Right atrium auricular region (tissue), 2 donors: Measurements from ENCODE around the gene DUS2. TPM values are rescaled to one million over a fixed set of nuclear protein-coding genes. Genes with fewer than 3 reads are reported as not detected.
"Not testable (repeated sequence)": the region's sequence is repeated elsewhere in the genome, so short reads cannot be mapped to it uniquely, and the experiment has no call there.

ENCODE experiments used
- DNase-seq: peaks from one replicate; pipeline ENCODE4 v3.0.0-alpha.2; 2019; ENCODE audit warnings: low spot score
- H3K27ac ChIP-seq, 2 donors: fragments of 200-600 bp; sonication (generic); 1 replicate in 1 of 2; 2 replicates in 1 of 2; pipeline ENCODE4 v1.5.1; 2016 to 2019
- H3K27me3 ChIP-seq, 2 donors: fragments of 200-600 bp; sonication (generic); one replicate each; pipeline versions ENCODE4 v1.5.1 to v1.6.0; 2017 to 2019
- H3K36me3 ChIP-seq: fragments of 200-600 bp; sonication (generic); one replicate; pipeline ENCODE4 v1.5.1; 2016
- H3K4me1 ChIP-seq, 2 donors: fragments of 200-600 bp; sonication (generic); one replicate each; pipeline versions ENCODE4 v1.5.1 to v1.6.0; 2017 to 2019
- H3K4me3 ChIP-seq, 2 donors: fragments of 200-600 bp; sonication (generic); 1 replicate in 1 of 2; 2 replicates in 1 of 2; pipeline ENCODE4 v1.5.1; 2017 to 2019; ENCODE audit warnings: mild to moderate bottlenecking in 1 of 2, moderate library complexity in 1 of 2
- H3K9me3 ChIP-seq, 2 donors: fragments of 200-600 bp; sonication (generic); one replicate each; pipeline ENCODE4 v1.5.1; 2019
- total RNA-seq, 2 donors: library from RNA; depleted of rRNA; stranded (reverse); fragments of >200 nt; gene quantifications; one replicate each; pipeline ENCODE4 v1.1.0, GENCODE V29; 2016
- TF ChIP-seq, protein P1 (sequence below), 2 donors: fragments of 200-600 bp; sonication (generic); IDR thresholded peaks; one replicate each; pipeline ENCODE4 v1.5.1; 2019; ENCODE audit warnings: antibody characterized with exemption in 2 of 2

The DUS2 gene
- total RNA-seq, 2 donors from 2014 or later = 4.5 to 4.9 TPM

DNA sequence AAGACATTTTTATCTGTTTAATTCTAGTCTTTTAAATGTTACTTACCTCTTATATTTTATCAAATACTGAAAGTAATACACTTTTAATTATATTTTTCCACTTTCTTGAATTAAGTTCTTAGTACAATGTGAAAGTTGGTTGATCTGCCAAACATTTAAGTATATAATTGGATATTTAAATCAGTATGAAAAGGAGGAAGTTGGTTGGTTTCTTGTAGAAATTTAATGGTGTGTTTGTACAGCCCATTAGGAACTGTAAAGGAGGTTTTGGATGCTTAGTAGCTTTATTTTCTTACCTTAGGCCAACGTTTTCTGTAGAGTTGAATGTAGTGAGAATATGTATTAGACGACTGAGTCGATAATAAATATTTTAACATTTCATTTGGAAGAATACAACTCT is 67.4 kb downstream of the DUS2 start:
- no peaks in the 10 kb centered on the region for H3K36me3 ChIP-seq
- TF ChIP-seq, protein P1, sequence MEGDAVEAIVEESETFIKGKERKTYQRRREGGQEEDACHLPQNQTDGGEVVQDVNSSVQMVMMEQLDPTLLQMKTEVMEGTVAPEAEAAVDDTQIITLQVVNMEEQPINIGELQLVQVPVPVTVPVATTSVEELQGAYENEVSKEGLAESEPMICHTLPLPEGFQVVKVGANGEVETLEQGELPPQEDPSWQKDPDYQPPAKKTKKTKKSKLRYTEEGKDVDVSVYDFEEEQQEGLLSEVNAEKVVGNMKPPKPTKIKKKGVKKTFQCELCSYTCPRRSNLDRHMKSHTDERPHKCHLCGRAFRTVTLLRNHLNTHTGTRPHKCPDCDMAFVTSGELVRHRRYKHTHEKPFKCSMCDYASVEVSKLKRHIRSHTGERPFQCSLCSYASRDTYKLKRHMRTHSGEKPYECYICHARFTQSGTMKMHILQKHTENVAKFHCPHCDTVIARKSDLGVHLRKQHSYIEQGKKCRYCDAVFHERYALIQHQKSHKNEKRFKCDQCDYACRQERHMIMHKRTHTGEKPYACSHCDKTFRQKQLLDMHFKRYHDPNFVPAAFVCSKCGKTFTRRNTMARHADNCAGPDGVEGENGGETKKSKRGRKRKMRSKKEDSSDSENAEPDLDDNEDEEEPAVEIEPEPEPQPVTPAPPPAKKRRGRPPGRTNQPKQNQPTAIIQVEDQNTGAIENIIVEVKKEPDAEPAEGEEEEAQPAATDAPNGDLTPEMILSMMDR (IDR thresholded peaks at IDR 0.05) = no peak
- no peak overlapping the region for H3K4me3 ChIP-seq
- no peaks in the 10 kb centered on the region for H3K9me3 ChIP-seq
- H3K27ac ChIP-seq = no peak overlapping the region
- peaks cover 0 to 60% of the 10 kb centered on the region in 2 donors for H3K4me1 ChIP-seq
- DNase-seq = no peak
- H3K27me3 ChIP-seq = no peaks in the 10 kb centered on the region

DNA sequence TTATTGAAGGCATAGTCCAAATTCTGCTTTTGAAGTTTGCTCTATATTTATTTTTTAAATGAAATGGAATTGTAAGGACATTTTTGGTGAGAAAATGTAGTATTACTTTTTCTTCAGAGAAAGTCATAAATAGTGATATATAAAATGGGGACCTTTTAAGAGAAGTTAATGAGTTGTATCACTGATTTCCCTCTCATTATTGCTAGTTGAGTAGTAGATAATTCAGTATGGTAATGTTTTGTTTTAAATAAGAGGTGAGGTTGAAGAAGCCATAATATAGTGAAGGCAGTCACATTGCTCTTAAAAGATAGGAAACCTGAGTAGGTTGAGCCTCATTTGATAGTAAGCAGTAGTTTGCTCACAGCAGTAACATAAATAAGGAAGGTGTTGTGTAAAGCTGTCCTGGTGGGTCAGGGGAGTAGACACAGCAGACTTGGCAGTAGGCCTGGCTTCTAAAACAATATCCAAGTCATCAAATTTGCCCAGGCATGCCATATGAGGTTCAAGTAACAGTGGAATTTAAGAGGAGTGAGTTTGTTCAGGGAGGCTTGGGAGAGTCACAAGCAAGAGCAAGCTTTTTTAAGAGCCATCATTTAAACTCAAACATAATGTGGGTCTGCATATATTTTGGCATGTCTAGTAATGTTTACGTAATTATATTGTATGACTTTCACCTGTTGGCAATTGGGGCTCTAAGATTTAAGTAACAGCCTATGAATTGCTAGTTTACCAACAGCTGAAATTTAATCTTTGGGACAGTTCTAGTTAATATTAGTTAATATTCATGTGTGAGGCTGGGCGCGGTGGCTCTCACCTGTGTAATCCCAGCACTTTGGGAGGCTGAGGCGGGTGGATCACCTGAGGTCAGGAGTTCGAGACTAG is 68.5 kb downstream of the DUS2 start:
- DNase-seq = no peak
- H3K4me3 ChIP-seq = no peak overlapping the region
- peaks cover 0 to 60% of the 10 kb centered on the region in 2 donors for H3K4me1 ChIP-seq
- H3K9me3 ChIP-seq = no peaks in the 10 kb centered on the region
- no peaks in the 10 kb centered on the region for H3K36me3 ChIP-seq
- no peaks in the 10 kb centered on the region for H3K27me3 ChIP-seq
- TF ChIP-seq, protein P1 (IDR thresholded peaks at IDR 0.05) = no peak
- H3K27ac ChIP-seq = peak overlapping the region in 1 of 2 donors; percentile 33

DNA sequence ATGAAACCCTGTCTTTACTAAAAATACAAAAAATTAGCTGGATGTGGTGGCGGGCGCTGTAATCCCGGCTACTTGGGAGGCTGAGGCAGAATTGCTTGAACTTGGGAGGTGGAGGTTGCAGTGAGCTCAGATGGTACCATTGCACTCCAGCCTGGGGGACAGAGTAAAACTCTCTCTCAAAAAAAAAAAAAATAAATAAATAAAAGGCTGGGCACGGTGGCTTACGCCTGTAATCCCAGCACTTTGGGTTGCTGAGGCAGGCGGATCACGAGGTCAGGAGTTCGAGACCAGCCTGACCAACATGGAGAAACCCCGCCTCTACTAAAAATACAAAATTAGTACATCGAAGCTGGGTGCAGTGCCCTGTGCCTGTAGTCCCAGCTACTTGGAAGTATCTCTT is 69.2 kb downstream of the DUS2 start:
- not testable (repeated sequence) for DNase-seq, H3K36me3 ChIP-seq, H3K4me3 ChIP-seq, H3K9me3 ChIP-seq, H3K27me3 ChIP-seq
- Histone ChIP-seq H3K4me1 (peaks cover 0 to 53% of the 10 kb centered on the region in 2 donors), H3K27ac (peak overlapping the region in 1 of 2 donors; percentile 33)

DNA sequence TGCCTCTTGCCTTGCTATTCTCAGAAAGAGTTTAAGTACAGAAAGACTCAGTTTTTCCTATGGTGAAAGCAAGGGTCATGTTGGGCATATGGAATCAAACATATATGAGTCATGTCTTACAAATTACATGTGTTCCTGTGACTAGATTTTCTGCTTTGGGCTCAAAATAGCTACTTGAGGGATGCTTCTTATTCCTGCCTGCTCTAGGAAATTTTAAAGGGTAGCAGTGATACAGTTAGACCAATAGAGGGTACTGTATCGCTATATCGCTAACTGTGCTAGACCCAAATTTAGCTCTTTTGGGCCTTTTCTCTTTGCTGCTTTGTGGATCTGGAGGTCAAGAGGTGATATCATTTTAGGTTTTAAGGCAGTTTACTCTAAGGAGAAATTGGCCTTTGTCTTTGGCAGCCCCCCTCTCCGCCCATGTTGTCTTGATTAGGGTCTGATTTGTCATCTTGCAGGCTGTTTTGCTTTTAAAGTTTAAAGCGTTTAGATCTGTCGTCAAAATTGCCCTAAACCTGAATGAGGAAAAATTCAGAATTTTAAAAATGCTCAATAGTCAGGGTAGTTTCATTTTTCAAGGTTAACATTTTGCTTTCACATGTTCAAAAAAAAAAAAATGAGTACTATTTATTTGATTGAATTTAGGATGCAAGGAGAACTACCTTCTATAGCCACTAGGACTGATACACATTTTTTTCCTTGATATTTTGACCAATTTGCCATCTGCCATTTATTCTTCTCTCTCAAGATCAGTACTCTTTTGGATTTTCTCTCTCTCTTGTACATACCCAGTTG is 70.9 kb downstream of the DUS2 start:
- Histone ChIP-seq H3K4me3 (no peak overlapping the region), H3K9me3 (no peaks in the 10 kb centered on the region), H3K27me3 (no peaks in the 10 kb centered on the region), H3K4me1 (peaks cover 0 to 46% of the 10 kb centered on the region in 2 donors), H3K27ac (no peak overlapping the region), H3K36me3 (no peaks in the 10 kb centered on the region)
- no peak for DNase-seq
- TF ChIP-seq, protein P1 (IDR thresholded peaks at IDR 0.05) = peak; percentile 40 to 60

DNA sequence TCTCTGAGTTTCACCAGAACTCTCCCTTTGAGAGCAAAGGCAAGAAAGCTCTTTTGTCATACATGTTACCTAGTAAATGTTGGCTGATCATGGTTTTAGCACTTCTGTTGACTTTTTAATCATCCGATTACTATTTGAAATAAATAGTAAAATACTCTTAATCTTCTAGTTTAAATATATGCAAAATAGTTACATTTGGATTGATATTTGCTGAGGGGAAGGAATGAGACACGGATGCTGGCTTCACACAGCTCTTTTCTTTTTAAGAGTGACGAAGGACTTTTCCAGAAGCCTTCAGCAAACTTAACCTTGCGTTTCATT is 71.5 kb downstream of the DUS2 start:
- no peak for DNase-seq
- H3K27me3 ChIP-seq = no peaks in the 10 kb centered on the region
- peaks cover 0 to 44% of the 10 kb centered on the region in 2 donors for H3K4me1 ChIP-seq
- TF ChIP-seq, protein P1 (IDR thresholded peaks at IDR 0.05) = no peak
- no peak overlapping the region for H3K27ac ChIP-seq
- no peak overlapping the region for H3K4me3 ChIP-seq
- H3K36me3 ChIP-seq = no peaks in the 10 kb centered on the region
- H3K9me3 ChIP-seq = no peaks in the 10 kb centered on the region

DNA sequence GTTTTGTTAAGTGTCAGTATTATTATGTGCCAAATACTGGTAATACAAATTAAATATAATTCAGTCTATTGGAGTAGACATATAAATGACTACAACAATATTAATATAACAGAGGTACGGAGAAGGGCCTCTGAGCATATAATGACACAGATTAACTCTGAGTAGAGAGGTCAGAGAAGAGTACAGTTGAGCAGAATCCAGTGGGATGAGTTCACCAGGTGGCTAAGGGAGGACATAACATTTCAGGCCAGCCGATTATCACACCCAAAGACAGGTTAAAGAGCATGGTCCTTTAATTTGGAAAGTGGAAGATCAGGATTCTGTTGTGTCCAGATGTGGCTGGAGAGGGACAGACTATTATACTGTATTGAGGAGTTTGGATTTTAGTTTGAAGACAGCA is 73.4 kb downstream of the DUS2 start:
- Histone ChIP-seq H3K27me3 (no peaks in the 10 kb centered on the region), H3K4me3 (no peak overlapping the region), H3K27ac (no peak overlapping the region), H3K36me3 (no peaks in the 10 kb centered on the region), H3K4me1 (peaks cover 0 to 33% of the 10 kb centered on the region in 2 donors), H3K9me3 (no peaks in the 10 kb centered on the region)
- TF ChIP-seq, protein P1 (IDR thresholded peaks at IDR 0.05) = no peak
- DNase-seq = no peak
